HG03066 (cell line): ENCODE data around the gene PCSK4.

Source experiments
- ATAC-seq: cut with Tn5 transposase; IDR thresholded peaks from one replicate; pipeline ENCODE4 v1.9.1; 2021; ENCODE audit warnings: low read depth; ENCODE audit not compliant: unreplicated experiment

The PCSK4 gene

DNA sequence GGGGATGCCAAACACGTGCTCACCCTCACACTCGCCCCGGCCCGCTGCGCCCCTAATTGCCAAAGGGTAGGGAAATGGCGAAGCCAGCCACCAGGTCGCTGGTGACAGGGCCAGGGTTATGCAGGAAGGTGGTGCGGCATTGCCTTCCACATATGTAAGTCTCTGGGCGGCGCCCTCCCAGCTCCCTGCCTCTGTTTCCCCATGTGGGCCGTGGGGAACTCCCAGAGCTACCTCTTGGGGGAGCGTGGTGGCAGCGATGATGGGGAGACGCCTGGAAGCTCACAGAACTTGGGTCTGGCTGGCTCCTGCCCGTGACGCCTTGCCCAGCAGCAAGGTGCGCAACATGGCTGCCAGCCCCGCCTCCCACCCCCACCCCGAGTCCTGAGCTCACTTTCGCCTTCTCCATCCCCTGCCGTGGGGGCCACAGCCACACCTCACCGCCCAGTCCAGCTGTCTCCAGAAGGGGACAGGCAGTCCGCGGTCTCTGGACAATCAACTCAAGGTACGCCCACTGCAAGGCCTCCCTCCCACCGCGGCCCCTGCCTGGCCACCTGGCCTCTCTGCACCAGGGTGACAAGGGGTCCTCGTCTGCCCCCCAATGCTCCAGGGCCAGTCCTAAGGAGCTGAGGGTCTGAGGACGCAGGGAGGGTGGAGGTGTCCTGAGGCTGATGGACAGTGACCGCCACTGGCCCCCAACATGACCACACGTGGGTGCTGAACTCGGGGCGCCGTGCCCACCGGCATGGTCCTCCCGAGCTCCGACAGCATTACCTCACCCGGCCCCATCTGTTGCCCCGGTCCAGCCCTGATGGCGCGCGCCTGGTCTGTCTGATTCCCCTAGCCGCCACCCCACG is 17.7 kb downstream of the PCSK4 start:
- ATAC-seq = no peak

DNA sequence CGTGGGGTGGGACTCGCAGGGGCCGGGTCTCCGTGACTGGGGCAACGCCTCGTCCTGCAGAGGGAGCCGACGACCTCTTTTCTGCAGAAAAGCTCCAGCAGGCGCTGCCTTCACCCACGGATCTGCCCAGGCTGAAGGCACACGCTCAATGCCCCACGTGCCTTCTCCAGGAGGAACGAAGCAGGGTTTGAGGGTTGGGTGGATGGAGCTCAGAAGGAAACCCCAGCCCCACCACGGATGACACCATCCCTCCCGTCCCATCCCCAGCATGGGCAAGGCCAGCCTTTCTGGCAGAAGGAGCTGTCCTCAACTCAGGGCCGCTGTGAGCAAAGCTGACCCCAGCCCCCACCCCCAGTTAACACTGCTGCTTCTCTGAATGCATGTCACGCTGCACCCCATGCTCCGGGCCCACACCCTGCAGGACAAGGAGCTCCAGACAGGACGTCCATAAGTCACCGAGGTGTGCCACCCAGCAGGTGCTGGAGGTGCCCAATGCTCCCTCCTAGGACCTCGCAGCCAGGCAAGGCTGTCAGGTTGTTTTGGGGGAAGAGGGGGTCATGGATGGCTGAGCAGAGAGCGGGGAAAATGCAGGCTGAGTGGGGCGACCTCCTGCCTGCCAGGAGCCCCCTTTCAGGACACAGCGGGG is 18.5 kb downstream of the PCSK4 start:
- no peak for ATAC-seq

DNA sequence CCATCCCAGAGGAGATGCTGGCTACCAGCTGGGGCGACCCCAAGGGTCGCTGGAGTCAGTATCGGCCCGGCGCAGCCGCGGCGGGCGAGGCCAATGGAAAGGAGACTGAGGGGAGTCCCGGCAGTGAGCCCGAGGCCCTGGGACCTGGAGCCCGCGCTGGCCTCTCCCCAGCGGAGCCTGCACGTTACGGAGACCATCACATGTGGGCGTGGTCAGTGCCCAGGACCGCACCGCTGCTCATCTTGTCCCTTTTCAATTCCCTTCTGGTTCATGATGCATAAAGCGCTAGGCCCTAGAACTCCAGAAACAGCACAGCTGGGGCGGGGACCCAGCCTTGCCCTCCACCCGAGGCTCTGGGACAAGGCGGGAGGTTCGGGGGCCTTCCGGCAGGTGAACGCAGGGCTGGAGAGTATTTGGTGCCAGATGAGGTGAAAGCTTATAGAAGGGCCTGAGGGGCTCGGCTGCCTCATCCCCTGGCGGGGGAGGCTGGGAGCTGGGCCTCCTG is 19.1 kb downstream of the PCSK4 start:
- ATAC-seq = no peak

DNA sequence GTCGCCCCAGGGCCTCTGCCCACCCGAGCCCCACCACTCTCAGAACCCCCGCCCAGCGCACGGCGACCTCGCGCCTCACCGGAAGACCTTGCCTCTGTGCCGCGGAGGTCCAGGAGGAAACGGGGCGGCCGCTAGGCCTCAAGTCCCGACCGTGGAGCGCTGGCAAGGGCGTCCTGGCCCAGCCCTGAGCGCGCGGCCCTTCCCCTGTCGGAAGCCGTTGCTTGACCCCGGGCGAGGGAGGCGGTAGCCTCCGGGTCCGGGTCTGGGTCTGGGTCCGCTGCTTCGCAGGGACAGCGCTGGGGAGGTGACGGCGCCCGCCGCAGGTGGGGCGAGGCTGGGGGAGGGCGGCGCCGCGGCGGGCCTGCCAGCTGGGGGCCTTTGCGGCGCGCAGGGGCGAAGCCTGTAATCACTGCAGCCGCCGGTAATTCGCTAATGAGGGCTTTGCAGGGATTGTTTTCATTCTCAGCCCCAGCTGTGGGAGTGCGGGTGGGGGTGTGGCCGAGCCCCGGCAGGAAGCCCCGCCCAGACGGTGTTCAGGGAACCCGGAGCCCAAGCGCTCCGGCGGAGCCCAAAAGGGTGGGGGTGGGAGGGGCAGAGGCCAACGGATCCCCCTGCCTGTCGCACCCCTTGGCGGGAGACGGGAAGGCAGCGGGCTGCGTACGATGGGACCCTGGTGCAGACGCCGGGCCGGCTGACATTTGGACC is 19.7 kb downstream of the PCSK4 start:
- ATAC-seq = no peak

DNA sequence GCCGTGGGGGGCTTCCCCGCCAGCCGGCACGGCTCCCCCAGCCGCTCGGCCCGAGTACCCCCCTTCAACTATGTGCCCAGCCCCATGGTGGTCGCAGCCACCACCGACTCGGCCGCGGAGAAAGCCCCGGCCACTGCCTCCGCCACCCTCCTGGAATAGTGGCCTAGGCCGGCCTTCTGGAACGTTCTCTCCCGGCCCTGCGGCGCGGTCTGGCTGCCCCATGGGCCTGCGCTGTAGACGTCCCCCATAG is 20.2 kb downstream of the PCSK4 start:
- ATAC-seq = no peak

DNA sequence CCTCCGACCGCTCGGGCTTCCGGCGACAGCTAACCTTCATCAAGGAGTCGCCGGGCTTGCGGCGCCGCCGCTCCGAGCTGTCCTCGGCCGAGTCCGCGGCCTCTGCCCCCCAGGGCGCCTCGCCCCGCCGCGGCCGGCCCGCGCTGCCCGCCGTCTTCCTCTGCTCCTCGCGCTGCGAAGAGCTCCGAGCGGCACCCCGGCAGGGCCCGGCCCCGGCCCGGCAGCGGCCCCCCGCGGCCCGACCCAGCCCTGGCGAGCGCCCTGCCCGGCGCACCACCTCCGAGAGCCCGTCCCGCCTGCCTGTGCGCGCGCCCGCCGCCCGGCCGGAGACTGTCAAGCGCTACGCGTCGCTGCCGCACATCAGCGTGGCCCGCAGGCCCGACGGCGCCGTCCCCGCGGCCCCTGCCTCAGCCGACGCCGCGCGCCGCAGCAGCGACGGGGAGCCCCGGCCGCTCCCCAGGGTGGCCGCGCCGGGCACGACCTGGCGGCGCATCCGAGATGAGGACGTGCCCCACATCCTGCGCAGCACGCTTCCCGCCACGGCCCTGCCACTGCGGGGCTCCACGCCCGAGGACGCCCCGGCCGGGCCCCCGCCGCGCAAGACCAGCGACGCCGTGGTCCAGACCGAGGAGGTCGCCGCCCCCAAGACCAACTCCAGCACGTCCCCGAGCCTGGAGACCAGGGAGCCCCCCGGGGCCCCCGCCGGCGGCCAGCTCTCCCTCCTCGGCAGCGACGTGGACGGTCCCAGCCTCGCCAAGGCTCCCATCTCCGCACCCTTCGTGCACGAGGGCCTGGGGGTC is 20.7 kb downstream of the PCSK4 start:
- no peak for ATAC-seq

DNA sequence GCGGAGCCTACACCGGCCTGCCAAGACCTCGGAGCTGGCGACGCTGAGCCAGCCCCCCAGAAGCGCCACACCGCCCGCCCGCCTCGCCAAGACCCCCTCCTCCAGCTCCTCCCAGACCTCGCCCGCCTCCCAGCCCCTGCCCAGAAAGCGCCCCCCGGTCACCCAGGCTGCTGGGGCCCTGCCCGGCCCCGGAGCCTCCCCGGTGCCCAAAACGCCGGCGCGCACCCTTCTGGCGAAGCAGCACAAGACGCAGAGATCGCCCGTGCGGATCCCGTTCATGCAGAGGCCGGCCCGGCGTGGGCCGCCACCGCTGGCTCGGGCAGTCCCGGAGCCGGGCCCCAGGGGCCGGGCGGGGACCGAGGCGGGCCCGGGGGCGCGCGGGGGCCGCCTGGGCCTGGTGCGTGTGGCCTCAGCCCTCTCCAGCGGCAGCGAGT is 21.3 kb downstream of the PCSK4 start:
- no peak for ATAC-seq

DNA sequence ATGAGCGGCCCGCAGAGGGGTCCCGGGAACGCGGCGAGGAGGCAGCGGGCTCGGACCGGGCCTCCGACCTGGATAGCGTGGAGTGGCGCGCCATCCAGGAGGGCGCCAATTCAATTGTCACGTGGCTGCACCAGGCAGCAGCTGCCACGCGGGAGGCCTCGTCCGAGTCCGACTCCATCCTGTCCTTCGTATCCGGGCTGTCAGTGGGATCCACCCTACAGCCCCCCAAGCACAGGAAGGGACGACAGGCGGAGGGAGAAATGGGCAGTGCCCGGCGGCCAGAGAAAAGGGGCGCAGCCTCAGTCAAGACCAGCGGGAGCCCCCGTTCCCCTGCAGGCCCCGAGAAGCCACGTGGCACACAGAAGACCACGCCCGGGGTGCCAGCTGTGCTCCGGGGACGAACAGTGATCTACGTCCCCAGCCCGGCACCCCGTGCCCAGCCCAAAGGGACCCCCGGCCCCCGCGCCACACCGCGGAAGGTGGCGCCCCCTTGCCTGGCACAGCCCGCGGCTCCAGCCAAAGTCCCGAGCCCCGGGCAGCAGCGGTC is 21.8 kb downstream of the PCSK4 start:
- ATAC-seq = no peak

DNA sequence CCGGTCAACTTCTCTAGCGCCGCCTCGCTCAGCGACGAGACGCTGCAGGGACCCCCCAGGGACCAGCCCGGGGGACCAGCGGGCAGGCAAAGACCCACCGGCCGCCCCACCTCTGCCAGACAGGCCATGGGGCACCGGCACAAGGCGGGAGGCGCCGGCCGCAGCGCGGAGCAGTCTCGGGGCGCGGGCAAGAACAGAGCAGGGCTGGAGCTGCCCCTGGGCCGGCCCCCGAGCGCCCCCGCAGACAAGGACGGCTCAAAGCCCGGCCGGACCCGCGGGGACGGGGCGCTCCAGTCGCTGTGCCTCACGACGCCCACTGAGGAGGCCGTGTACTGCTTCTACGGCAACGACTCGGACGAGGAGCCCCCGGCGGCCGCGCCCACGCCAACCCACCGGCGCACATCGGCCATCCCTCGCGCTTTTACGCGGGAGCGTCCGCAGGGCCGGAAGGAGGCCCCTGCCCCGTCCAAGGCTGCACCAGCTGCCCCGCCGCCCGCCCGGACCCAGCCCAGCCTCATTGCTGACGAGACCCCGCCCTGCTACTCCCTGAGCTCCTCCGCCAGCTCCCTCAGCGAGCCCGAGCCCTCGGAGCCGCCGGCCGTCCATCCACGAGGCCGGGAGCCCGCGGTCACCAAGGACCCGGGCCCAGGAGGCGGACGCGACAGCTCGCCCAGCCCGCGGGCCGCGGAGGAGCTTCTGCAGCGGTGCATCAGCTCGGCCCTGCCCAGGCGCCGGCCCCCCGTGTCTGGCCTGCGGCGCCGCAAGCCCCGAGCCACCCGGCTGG is 22.5 kb downstream of the PCSK4 start:
- ATAC-seq = no peak

DNA sequence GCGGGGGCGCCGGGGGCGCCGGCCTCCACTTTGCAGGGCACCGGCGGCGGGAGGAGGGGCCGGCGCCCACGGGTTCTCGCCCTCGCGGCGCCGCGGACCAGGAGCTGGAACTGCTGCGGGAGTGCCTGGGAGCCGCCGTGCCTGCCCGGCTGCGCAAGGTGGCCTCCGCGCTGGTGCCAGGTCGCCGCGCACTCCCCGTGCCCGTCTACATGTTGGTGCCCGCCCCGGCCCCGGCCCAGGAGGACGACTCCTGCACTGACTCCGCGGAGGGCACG is 23.0 kb downstream of the PCSK4 start:
- ATAC-seq = no peak

DNA sequence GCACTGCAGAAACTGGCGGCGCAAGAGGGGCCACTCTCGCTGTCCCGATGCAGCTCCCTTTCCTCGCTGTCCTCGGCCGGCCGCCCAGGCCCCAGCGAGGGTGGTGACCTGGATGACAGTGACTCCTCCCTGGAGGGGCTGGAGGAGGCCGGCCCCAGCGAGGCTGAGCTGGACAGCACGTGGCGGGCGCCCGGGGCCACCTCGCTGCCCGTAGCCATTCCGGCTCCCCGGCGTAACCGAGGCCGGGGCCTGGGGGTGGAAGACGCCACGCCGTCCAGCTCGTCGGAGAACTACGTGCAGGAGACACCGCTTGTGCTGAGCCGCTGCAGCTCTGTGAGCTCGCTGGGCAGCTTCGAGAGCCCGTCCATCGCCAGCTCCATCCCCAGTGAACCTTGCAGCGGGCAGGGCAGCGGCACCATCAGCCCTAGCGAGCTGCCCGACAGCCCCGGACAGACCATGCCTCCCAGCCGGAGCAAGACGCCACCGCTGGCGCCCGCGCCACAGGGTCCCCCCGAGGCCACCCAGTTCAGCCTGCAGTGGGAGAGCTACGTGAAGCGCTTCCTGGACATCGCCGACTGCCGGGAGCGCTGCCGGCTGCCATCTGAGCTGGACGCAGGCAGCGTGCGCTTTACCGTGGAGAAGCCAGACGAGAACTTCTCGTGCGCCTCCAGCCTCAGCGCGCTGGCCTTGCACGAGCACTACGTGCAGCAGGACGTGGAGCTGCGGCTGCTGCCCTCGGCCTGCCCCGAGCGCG is 23.5 kb downstream of the PCSK4 start:
- ATAC-seq = no peak

DNA sequence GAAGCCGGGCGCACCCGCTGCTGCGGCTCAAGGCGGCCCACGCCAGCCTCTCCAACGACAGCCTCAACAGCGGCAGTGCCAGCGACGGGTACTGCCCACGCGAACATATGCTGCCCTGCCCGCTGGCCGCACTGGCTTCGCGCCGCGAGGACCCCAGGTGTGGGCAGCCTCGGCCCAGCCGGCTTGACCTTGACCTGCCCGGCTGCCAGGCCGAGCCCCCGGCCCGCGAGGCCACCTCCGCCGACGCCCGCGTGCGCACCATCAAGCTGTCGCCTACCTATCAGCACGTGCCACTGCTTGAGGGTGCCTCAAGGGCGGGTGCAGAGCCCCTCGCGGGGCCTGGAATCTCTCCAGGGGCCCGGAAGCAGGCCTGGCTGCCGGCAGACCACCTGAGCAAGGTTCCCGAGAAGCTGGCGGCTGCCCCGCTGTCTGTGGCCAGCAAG is 24.1 kb downstream of the PCSK4 start:
- no peak for ATAC-seq

DNA sequence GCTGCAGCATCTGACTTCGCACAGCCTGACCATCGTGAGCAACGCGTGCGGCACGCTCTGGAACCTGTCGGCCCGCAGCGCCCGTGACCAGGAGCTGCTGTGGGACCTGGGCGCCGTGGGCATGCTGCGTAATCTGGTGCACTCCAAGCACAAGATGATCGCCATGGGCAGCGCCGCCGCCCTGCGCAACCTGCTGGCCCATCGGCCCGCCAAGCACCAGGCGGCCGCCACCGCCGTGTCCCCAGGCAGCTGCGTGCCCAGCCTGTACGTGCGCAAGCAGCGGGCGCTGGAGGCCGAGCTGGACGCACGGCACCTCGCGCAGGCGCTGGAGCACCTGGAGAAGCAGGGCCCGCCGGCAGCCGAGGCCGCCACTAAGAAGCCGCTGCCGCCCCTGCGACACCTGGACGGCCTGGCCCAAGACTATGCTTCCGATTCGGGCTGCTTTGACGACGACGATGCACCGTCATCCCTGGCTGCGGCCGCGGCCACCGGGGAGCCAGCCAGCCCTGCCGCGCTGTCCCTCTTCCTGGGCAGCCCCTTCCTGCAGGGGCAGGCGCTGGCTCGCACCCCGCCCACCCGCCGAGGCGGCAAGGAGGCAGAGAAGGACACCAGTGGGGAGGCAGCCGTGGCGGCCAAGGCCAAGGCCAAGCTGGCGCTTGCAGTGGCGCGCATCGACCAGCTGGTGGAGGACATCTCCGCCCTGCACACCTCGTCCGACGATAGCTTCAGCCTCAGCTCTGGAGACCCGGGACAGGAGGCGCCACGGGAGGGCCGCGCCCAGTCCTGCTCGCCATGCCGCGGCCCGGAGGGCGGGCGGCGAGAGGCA is 24.7 kb downstream of the PCSK4 start:
- ATAC-seq = no peak

DNA sequence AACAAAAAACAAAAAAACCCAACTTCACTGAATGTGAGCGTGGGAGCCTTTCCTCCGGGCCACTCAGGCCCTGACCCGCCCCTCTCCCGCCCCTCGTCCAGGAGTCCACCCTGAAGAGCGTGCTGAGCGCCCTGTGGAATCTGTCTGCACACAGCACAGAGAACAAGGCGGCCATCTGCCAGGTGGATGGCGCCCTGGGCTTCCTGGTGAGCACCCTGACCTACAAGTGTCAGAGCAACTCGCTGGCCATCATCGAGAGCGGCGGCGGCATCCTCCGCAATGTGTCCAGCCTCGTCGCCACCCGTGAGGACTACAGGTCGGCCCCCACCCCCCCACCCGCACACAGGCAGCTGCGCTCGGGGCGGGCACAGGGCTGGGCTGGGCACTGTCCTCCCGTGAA is 28.3 kb downstream of the PCSK4 start:
- no peak for ATAC-seq

DNA sequence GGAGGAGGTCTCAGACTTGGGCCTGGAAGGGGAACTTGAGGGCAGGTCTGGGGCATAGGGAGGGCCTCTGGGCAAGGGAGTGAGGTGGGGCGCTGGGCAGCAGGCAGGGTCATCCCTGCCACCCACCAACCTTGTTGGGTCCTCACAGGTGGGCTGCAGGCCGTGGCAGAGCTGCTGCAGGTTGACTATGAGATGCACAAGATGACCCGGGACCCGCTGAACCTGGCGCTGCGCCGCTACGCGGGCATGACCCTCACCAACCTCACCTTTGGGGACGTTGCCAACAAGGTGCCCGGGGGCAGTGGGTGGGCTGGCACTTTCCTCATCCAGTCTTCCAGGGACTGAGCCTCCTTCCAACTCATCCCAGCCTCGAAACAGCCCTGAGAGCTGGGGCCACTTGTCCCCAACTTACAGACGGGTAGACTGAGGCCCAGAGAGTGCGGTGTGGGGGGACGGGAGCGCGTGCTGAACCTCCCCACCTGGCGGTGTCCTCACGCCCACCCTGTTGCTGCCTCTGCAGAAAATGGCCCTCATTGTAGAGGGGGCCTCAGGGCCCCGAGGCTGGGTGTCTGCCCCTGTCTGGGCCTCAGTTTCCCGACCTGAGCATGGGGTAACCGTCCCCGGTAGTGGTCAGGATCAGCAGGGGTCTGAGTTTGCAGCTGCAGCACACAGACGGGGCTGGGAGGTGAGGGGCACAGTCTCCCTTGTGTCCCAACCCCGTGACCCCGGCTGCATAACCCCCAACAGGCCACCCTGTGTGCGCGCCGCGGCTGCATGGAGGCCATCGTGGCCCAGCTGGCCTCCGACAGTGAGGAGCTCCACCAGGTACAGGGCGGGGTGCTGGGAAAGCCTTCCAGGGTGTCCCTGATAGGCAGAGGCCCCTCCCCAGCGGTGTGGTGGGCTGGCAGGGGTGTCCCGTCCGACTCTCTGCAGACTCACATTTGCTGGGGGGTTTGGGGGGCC is 29.8 kb downstream of the PCSK4 start:
- ATAC-seq = no peak

DNA sequence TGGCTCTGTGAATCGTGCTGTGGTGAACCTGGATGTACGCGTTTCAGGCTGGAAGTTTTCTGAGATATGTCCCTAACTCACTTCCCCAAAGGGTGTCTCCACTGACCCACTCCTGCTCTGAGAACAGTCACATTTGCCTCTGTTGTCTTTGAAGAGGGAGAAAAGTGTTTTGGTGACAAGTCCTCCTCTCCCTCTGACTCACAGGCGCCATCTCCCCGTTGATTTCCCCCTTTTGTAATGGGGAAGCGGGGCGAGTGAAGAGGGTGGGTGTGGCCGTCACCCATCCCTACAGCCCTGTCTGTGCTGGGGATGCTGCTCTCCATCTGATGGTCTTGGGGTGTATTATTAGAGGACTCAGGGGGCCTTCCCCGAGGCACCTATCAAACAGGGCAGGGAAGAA is 30.7 kb downstream of the PCSK4 start:
- no peak for ATAC-seq

DNA sequence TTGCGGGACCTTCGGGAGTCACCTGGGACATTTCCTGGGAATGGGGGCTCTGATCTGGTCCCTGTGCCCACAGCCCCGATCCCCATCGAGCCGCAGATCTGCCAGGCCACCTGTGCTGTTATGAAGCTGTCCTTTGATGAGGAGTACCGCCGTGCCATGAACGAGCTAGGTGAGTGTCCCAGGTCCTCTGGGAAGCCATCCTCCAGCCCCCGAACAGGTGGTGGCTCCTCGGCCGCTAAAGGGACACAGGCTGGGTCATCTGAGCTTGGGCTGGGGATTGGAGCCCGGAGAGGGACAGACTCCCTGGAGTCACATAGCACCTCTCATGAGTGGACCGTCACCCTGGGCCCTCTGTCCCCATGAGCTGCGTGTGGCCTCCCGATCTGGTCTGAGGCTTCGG is 32.3 kb downstream of the PCSK4 start:
- ATAC-seq = no peak
